HepG2 (cell line): ENCODE results near the gene RFX2. TPM values are rescaled to one million over a fixed set of nuclear protein-coding genes. Genes with fewer than 3 reads are reported as not detected.

ENCODE experiments used
- BRD4 ChIP-seq: sonication (generic); formaldehyde crosslinking; IDR thresholded peaks from 2 replicates; pipeline ENCODE4 v1.4.0; 2020; ENCODE audit warnings: missing genetic modification reagents
- GPN1 ChIP-seq: sonication (generic); formaldehyde crosslinking; IDR thresholded peaks from 2 replicates; pipeline ENCODE4 v1.5.1; 2020; ENCODE audit warnings: missing genetic modification reagents, borderline replicate concordance
- HMG20B ChIP-seq: conservative IDR thresholded peaks from 2 replicates; pipeline ENCODE4 v1.6.1; 2016; ENCODE audit warnings: missing genetic modification reagents, missing compliant biosample characterization
- IRX3 ChIP-seq: sonication (generic); formaldehyde crosslinking; IDR thresholded peaks from 2 replicates; pipeline ENCODE4 v1.8.1; 2023; ENCODE audit warnings: mild to moderate bottlenecking, low read depth, missing genetic modification reagents, borderline replicate concordance
- KAT7 ChIP-seq: IDR thresholded peaks from 2 replicates; pipeline ENCODE4 v1.6.1; 2018; ENCODE audit warnings: borderline replicate concordance, missing compliant biosample characterization
- NONO ChIP-seq, 2 experiments: fragments of 450-650 bp in 1 of 2; sonication (generic) in 1 of 2; formaldehyde crosslinking in 1 of 2; IDR thresholded peaks in 1 of 2; conservative IDR thresholded peaks in 1 of 2; 2 replicates each; pipeline versions ENCODE4 v1.6.1 to v1.8.0; 2017 to 2022; ENCODE audit warnings: mild to moderate bottlenecking in 1 of 2, missing genetic modification reagents in 1 of 2, moderate library complexity in 1 of 2
- RCOR2 ChIP-seq: IDR thresholded peaks from 2 replicates; pipeline ENCODE4 v1.6.1; 2016; ENCODE audit warnings: missing biosample characterization, missing genetic modification reagents
- TAF1 ChIP-seq: sonication (generic); formaldehyde crosslinking; IDR thresholded peaks from 2 replicates; pipeline ENCODE4 v1.4.0; 2020; ENCODE audit warnings: missing genetic modification reagents
- YEATS4 ChIP-seq: sonication (generic); formaldehyde crosslinking; IDR thresholded peaks from 2 replicates; pipeline ENCODE4 v1.4.0; 2020; ENCODE audit warnings: missing genetic modification reagents, borderline replicate concordance
- ZBTB7B ChIP-seq: sonication (generic); formaldehyde crosslinking; IDR thresholded peaks from 2 replicates; pipeline ENCODE4 v1.4.0; 2020; ENCODE audit warnings: missing genetic modification reagents
- ZNF136 ChIP-seq: sonication (generic); formaldehyde crosslinking; IDR thresholded peaks from 2 replicates; pipeline ENCODE4 v1.8.1; 2022; ENCODE audit warnings: low read depth, mild to moderate bottlenecking, moderate library complexity, missing genetic modification reagents
- ZNF34 ChIP-seq: sonication (generic); formaldehyde crosslinking; IDR thresholded peaks from 2 replicates; pipeline ENCODE4 v1.4.0; 2020; ENCODE audit warnings: mild to moderate bottlenecking, missing genetic modification reagents, borderline replicate concordance
- ZNF558 ChIP-seq: sonication (generic); formaldehyde crosslinking; IDR thresholded peaks from 2 replicates; pipeline ENCODE4 v1.9.0; 2022; ENCODE audit warnings: mild to moderate bottlenecking, missing genetic modification reagents, borderline replicate concordance
- ZNF746 ChIP-seq: sonication (generic); formaldehyde crosslinking; IDR thresholded peaks from 2 replicates; pipeline ENCODE4 v1.8.0; 2022; ENCODE audit warnings: mild to moderate bottlenecking, missing genetic modification reagents
- ZNF788 ChIP-seq: sonication (generic); formaldehyde crosslinking; IDR thresholded peaks from 2 replicates; pipeline ENCODE4 v1.5.0; 2020; ENCODE audit warnings: mild to moderate bottlenecking, missing genetic modification reagents, borderline replicate concordance
- polyA plus RNA-seq, 8 experiments: library from polyadenylated mRNA; depleted of rRNA in 3 of 8; stranded (reverse) in 7 of 8; unstranded in 1 of 8; fragments of >200 nt; fragmentation: Illumina TruSeq in 4 of 8; extraction: Trizol in 4 of 8; gene quantifications; 2 replicates each; pipeline versions ENCODE4 v1.2.1 to v1.2.3, GENCODE V29; 2011 to 2016; ENCODE audit warnings: low read depth in 4 of 8, missing spikeins in 1 of 8, mixed read lengths in 1 of 8; ENCODE audit not compliant: insufficient read depth in 1 of 8
- total RNA-seq, 5 experiments: library from RNA; depleted of rRNA; stranded (reverse); fragments of >200 nt; fragmentation: Illumina TruSeq; extraction: Trizol; gene quantifications; 2 replicates each; pipeline ENCODE4 v1.2.3, GENCODE V29; 2016; ENCODE audit warnings: low read depth in 1 of 5
- TF ChIP-seq, protein P1 (sequence below): sonication (generic); formaldehyde crosslinking; IDR thresholded peaks from 2 replicates; pipeline ENCODE4 v1.4.0; 2020; ENCODE audit warnings: missing genetic modification reagents, mild to moderate bottlenecking, borderline replicate concordance
- TF ChIP-seq, protein P2 (sequence below), 2 experiments: IDR thresholded peaks; 2 replicates each; pipeline ENCODE4 v1.6.1; 2011 to 2012; ENCODE audit warnings: low read length in 2 of 2, borderline replicate concordance in 1 of 2, low read depth in 1 of 2, mild to moderate bottlenecking in 1 of 2, moderate library complexity in 1 of 2
- TF ChIP-seq, protein P3 (sequence below): sonication (generic); formaldehyde crosslinking; IDR thresholded peaks from 2 replicates; pipeline ENCODE4 v1.8.1; 2023; ENCODE audit warnings: mild to moderate bottlenecking, moderate library complexity, missing genetic modification reagents
- TF ChIP-seq, protein P4 (sequence below): sonication (generic); formaldehyde crosslinking; IDR thresholded peaks from 2 replicates; pipeline ENCODE4 v1.4.0; 2020; ENCODE audit warnings: missing genetic modification reagents

Gene RFX2
- total and polyA plus RNA-seq, 2 of the 13 experiments (the other 11 are each of a cell fraction or from before 2014, with no cell fraction given) = 2.8 to 3.3 TPM

DNA sequence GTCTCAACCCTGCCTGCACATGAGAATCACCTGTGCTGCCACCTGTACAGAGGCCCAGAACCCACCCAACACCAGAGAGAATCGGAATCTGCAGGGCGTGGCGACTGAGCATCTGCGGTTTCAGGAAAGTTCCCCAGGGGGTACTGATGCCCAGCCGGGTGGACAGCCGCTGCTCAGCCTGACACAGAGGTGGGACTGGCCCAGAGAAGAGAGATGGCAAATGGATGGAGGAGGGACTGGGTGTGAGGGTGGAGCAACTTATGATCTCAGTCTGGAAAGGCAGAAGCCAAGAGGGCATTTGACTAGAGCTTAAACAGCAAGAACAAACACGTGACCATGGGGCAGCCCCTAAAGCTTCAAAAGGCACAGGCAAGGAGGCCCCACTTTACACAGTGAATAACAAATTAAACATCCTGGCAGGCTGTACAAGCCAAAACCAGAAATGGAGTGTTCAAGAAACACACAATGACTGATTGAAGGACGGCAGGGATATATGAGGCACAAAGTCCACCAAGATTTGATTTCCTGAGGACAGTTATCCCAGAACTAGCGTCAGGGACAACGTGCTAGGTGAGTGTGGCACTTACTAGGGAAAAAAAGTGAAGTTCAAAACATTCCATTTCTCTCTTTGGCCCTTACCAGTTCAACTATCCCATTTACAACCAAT lies 135.4 kb downstream of the RFX2 start (continued):
- TF ChIP-seq, protein P1, sequence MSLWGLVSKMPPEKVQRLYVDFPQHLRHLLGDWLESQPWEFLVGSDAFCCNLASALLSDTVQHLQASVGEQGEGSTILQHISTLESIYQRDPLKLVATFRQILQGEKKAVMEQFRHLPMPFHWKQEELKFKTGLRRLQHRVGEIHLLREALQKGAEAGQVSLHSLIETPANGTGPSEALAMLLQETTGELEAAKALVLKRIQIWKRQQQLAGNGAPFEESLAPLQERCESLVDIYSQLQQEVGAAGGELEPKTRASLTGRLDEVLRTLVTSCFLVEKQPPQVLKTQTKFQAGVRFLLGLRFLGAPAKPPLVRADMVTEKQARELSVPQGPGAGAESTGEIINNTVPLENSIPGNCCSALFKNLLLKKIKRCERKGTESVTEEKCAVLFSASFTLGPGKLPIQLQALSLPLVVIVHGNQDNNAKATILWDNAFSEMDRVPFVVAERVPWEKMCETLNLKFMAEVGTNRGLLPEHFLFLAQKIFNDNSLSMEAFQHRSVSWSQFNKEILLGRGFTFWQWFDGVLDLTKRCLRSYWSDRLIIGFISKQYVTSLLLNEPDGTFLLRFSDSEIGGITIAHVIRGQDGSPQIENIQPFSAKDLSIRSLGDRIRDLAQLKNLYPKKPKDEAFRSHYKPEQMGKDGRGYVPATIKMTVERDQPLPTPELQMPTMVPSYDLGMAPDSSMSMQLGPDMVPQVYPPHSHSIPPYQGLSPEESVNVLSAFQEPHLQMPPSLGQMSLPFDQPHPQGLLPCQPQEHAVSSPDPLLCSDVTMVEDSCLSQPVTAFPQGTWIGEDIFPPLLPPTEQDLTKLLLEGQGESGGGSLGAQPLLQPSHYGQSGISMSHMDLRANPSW (CRISPR knock-in tag) = peak; percentile 40; the same call in 1 of the 2 replicates
- no peak for TF ChIP-seq ZBTB7B (CRISPR knock-in tag)
- TF ChIP-seq KAT7 (CRISPR knock-in tag) = no peak
- 0 out of 2 replicates have a peak, but pooled peaks have one; percentile 14 for TF ChIP-seq ZNF136 (CRISPR knock-in tag)
- no peak for TF ChIP-seq IRX3
- TF ChIP-seq RCOR2 = peak; percentile 86
- no peak for TF ChIP-seq ZNF34 (CRISPR knock-in tag)
- TF ChIP-seq HMG20B (CRISPR knock-in tag) = peak; percentile 82
- no peak for TF ChIP-seq ZNF558
- TF ChIP-seq YEATS4 = no peak
- TF ChIP-seq GPN1 = no peak
- TF ChIP-seq ZNF788 (CRISPR knock-in tag) = no peak; the same call in 1 of the 2 replicates
- TF ChIP-seq NONO (IDR thresholded peaks at IDR 0.05) = no peak
- TF ChIP-seq NONO (CRISPR knock-in tag; conservative IDR thresholded peaks at IDR 0.05) = no peak
- no peak for TF ChIP-seq BRD4 (CRISPR knock-in tag)
- TF ChIP-seq, protein P2, sequence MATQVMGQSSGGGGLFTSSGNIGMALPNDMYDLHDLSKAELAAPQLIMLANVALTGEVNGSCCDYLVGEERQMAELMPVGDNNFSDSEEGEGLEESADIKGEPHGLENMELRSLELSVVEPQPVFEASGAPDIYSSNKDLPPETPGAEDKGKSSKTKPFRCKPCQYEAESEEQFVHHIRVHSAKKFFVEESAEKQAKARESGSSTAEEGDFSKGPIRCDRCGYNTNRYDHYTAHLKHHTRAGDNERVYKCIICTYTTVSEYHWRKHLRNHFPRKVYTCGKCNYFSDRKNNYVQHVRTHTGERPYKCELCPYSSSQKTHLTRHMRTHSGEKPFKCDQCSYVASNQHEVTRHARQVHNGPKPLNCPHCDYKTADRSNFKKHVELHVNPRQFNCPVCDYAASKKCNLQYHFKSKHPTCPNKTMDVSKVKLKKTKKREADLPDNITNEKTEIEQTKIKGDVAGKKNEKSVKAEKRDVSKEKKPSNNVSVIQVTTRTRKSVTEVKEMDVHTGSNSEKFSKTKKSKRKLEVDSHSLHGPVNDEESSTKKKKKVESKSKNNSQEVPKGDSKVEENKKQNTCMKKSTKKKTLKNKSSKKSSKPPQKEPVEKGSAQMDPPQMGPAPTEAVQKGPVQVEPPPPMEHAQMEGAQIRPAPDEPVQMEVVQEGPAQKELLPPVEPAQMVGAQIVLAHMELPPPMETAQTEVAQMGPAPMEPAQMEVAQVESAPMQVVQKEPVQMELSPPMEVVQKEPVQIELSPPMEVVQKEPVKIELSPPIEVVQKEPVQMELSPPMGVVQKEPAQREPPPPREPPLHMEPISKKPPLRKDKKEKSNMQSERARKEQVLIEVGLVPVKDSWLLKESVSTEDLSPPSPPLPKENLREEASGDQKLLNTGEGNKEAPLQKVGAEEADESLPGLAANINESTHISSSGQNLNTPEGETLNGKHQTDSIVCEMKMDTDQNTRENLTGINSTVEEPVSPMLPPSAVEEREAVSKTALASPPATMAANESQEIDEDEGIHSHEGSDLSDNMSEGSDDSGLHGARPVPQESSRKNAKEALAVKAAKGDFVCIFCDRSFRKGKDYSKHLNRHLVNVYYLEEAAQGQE (IDR thresholded peaks at IDR 0.05; ENCODE audit: borderline replicate concordance in 1 of 2, low read depth in 1 of 2, low read length in 2 of 2) = no peak; a peak in 1 of 4 replicates
- peak; percentile 54; the same call in 1 of the 2 replicates for TF ChIP-seq ZNF746 (CRISPR knock-in tag)
- TF ChIP-seq, protein P3, sequence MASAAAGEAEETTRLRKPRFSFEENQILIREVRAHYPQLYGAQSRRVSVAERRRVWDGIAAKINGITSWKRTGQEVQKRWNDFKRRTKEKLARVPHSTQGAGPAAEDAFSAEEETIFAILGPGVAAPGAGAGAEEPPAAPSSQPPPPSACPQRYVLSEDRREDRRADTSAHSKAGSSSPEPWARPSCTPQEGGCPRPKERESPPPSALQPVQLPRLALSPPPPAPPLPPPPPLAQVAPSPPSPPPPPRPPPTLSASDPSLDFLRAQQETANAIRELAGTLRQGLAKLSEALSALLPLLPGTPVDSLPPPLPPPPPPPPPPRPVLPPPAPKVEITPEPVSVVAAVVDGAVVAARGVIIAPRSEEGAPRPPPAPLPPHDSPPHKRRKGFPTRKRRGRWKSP (CRISPR knock-in tag) = peak; percentile 69; the same call in 1 of the 2 replicates
- peak; percentile 38; the same call in 1 of the 2 replicates for TF ChIP-seq TAF1 (CRISPR knock-in tag)
- TF ChIP-seq, protein P4, sequence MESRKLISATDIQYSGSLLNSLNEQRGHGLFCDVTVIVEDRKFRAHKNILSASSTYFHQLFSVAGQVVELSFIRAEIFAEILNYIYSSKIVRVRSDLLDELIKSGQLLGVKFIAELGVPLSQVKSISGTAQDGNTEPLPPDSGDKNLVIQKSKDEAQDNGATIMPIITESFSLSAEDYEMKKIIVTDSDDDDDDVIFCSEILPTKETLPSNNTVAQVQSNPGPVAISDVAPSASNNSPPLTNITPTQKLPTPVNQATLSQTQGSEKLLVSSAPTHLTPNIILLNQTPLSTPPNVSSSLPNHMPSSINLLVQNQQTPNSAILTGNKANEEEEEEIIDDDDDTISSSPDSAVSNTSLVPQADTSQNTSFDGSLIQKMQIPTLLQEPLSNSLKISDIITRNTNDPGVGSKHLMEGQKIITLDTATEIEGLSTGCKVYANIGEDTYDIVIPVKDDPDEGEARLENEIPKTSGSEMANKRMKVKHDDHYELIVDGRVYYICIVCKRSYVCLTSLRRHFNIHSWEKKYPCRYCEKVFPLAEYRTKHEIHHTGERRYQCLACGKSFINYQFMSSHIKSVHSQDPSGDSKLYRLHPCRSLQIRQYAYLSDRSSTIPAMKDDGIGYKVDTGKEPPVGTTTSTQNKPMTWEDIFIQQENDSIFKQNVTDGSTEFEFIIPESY (CRISPR knock-in tag) = 0 out of 2 replicates have a peak, but pooled peaks have one; percentile 3
